Heart left ventricle (tissue), 16 donors: ENCODE measurements around the gene MOCS2. TPM values are rescaled to one million over a fixed set of nuclear protein-coding genes. Genes with fewer than 3 reads are reported as not detected.
"Not testable (repeated sequence)": the region's sequence is repeated elsewhere in the genome, so short reads cannot be mapped to it uniquely, and the experiment has no call there.

ENCODE experiments used
- ATAC-seq, 4 donors: fragments of 200-7000 bp; cut with Tn5 transposase; one replicate each; pipeline ENCODE4 v1.9.1; 2020 to 2022; ENCODE audit warnings: moderate library complexity in 4 of 4, mild to moderate bottlenecking in 3 of 4, moderate number of reproducible peaks in 1 of 4
- DNase-seq, 5 donors: peaks; one replicate each; pipeline ENCODE4 v3.0.0-alpha.2; 2020
- H3K27ac ChIP-seq, 12 donors: fragments of 200-600 bp; sonication (generic) in 4 of 12; one replicate each; pipeline versions ENCODE4 v1.5.0 to v1.8.0; 2016 to 2022; ENCODE audit warnings: mild to moderate bottlenecking in 2 of 12
- H3K27me3 ChIP-seq, 9 donors: fragments of 200-600 bp; sonication (generic) in 2 of 9; one replicate each; pipeline versions ENCODE4 v1.5.1 to v1.8.0; 2016 to 2022; ENCODE audit warnings: mild to moderate bottlenecking in 3 of 9
- H3K36me3 ChIP-seq, 9 donors: fragments of 200-600 bp; sonication (generic) in 2 of 9; one replicate each; pipeline versions ENCODE4 v1.5.0 to v1.8.0; 2018 to 2022; ENCODE audit warnings: mild to moderate bottlenecking in 2 of 9
- H3K4me1 ChIP-seq, 12 donors: fragments of 200-600 bp; sonication (generic) in 4 of 12; one replicate each; pipeline versions ENCODE4 v1.5.0 to v1.8.0; 2016 to 2022; ENCODE audit warnings: mild to moderate bottlenecking in 3 of 12
- H3K4me3 ChIP-seq, 12 donors: fragments of 200-600 bp; sonication (generic) in 4 of 12; one replicate each; pipeline versions ENCODE4 v1.5.0 to v1.8.0; 2017 to 2022; ENCODE audit warnings: mild to moderate bottlenecking in 9 of 12, moderate library complexity in 4 of 12
- H3K9me3 ChIP-seq, 12 donors: fragments of 200-600 bp; sonication (generic) in 4 of 12; one replicate each; pipeline versions ENCODE4 v1.5.0 to v1.8.0; 2016 to 2022; ENCODE audit warnings: mild to moderate bottlenecking in 1 of 12
- POLR2A ChIP-seq, 2 donors: fragments of 450-650 bp; IDR thresholded peaks; one replicate each; pipeline ENCODE4 v1.6.1; 2017; ENCODE audit warnings: antibody characterized with exemption in 2 of 2, mild to moderate bottlenecking in 2 of 2, moderate library complexity in 2 of 2
- WGBS, 4 donors: extraction: QIAGEN DNeasy Blood & Tissue Kit in 2 of 4; methylation state at CpG; one replicate each; pipeline versions ENCODE4 v1.1.5 to v1.1.7; 2013 to 2018; 5-methylcytosine and 5-hydroxymethylcytosine counted together
- intact Hi-C, 10 donors: fragments of 100-400 bp; cut with DNase I; formaldehyde crosslinking; loops; one replicate each; pipeline versions ENCODE4 v1.11.1 to v1.14.2; 2022
- polyA plus RNA-seq, 2 donors: library from polyadenylated mRNA; stranded (reverse); fragments of 200-250 nt; gene quantifications; one replicate each; pipeline ENCODE4 v1.2.3, GENCODE V29; 2013
- total RNA-seq, 9 donors: library from RNA; depleted of rRNA in 2 of 9; stranded (reverse); fragments of >200 nt in 2 of 9; fragmentation: NEBNext Ultra II Directional in 3 of 9; extraction: Animal tissue kit (Norgen Biotek cat#: 25700) in 3 of 9; gene quantifications; one replicate each; pipeline versions ENCODE4 v1.1.0 to v1.2.4, GENCODE V29; 2016 to 2023
- TF ChIP-seq, protein P1 (sequence below), 12 donors: fragments of 200-600 bp; sonication (generic) in 4 of 12; IDR thresholded peaks; one replicate each; pipeline versions ENCODE4 v1.5.0 to v1.8.0; 2018 to 2022; ENCODE audit warnings: antibody characterized with exemption in 12 of 12, mild to moderate bottlenecking in 5 of 12
- donor health status: ischemic (EF 13 %, LVEDD 7.1; RV severe dilation, severe dysfunction).
- donor health status: healthy with polysubstance abuse.
- donor health status: DM: no; HTN: yes; CAD: no.
- donor health status: DM: no; HTN: no; CAD: no.
- donor health status: ischemic (EF 25% LVEDD 6.9; RV normal size, moderate dysfunction).
- donor health status: ischemic (EF 25% LVEDD 5.7; RV mildly dilated, moderate dysfunction).
- donor health status: healthy.
- donor health status: DM: yes; HTN: yes; CAD: no.
- donor health status: ischemic (EF 35%, LVEDD 5.7; RV mildly dilated, moderate dysfunction).
- donor health status: nonischemic (EF 11% LVEDD 7.7; RV severe dilation, severe dysfunction).
- donor health status: DM: yes; HTN: yes; CAD: no.
- donor health status: PGD.
- donor health status: ischemic (EF 29% LVEDD 5.4; RV normal size, mild dysfunction).
- donor health status: nonischemic (EF 23%, LVEDD 6.1; RV moderate dilation, normal function).

The MOCS2 gene
- total and polyA plus RNA-seq, 11 donors: 59.5 to 153 (median 75.2) TPM

GRCh38 chr5:53114988-53115387 lies 5.4 kb upstream of the MOCS2 start:
- ATAC-seq (no peak), DNase-seq (no peak)
- intact Hi-C loops: no loop called here
- TF ChIP-seq, protein P1, sequence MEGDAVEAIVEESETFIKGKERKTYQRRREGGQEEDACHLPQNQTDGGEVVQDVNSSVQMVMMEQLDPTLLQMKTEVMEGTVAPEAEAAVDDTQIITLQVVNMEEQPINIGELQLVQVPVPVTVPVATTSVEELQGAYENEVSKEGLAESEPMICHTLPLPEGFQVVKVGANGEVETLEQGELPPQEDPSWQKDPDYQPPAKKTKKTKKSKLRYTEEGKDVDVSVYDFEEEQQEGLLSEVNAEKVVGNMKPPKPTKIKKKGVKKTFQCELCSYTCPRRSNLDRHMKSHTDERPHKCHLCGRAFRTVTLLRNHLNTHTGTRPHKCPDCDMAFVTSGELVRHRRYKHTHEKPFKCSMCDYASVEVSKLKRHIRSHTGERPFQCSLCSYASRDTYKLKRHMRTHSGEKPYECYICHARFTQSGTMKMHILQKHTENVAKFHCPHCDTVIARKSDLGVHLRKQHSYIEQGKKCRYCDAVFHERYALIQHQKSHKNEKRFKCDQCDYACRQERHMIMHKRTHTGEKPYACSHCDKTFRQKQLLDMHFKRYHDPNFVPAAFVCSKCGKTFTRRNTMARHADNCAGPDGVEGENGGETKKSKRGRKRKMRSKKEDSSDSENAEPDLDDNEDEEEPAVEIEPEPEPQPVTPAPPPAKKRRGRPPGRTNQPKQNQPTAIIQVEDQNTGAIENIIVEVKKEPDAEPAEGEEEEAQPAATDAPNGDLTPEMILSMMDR (IDR thresholded peaks at IDR 0.05): peak in 1 of 12 donors; percentile 12
- TF ChIP-seq POLR2A (IDR thresholded peaks at IDR 0.05): no peak
- Histone ChIP-seq H3K27ac (no peak overlapping the region), H3K27me3 (no peaks in the 10 kb centered on the region), H3K4me3 (no peak overlapping the region), H3K4me1 (peaks cover 0 to 10% (median 4%) of the 10 kb centered on the region in 12 donors), H3K9me3 (no peaks in the 10 kb centered on the region), H3K36me3 (peaks cover 0 to 2% (median 0%) of the 10 kb centered on the region in 9 donors)

- Histone ChIP-seq H3K4me1 (peaks cover 0 to 14% (median 6%) of the 10 kb centered on the region in 12 donors), H3K36me3 (peaks cover 0 to 2% (median 0%) of the 10 kb centered on the region in 9 donors), H3K27me3 (no peaks in the 10 kb centered on the region), H3K27ac (no peak overlapping the region), H3K4me3 (no peak overlapping the region), H3K9me3 (no peaks in the 10 kb centered on the region)
- TF ChIP-seq, protein P1 (IDR thresholded peaks at IDR 0.05): no peak
- TF ChIP-seq POLR2A (IDR thresholded peaks at IDR 0.05): no peak
- intact Hi-C loops: no loop called here
- DNase-seq (no peak), ATAC-seq (no peak)
- WGBS, 4 donors: 87 to 91% (median 88%) methylated on average over 7 to 9 of the region's 9 CpGs
These were observed 4.4 kb upstream of the MOCS2 start for GRCh38 chr5:53113947-53114346.

DNA sequence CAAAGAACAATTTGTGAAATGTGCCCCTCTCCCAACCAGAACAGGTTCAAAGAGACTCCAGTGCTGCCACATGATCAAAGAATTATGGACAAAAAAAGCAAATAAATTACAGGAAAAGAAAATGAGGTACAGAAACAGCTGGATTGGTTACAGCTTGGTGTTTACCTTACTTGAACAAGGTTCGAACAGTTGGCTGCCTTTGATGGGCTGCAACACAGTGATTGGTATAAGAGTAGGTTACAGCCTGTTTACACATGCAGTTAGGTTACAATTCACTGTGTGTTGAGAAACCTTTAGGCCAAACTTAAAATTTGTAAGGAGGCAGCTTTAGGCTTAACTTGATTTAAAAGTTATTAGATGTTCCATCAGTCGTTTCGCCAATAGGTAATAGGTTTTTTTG lies 3.4 kb upstream of the MOCS2 start:
- H3K4me3 ChIP-seq: no peak overlapping the region
- H3K36me3 ChIP-seq: peaks cover 0 to 2% (median 0%) of the 10 kb centered on the region in 9 donors
- H3K4me1 ChIP-seq: peaks cover 0 to 25% (median 11%) of the 10 kb centered on the region in 12 donors
- 93 to 97% (median 93%) methylated on average over 3 of the region's 3 CpGs for WGBS, 4 donors
- no peaks in the 10 kb centered on the region for H3K9me3 ChIP-seq
- intact Hi-C loops: no loop called here
- H3K27ac ChIP-seq: no peak overlapping the region
- no peaks in the 10 kb centered on the region for H3K27me3 ChIP-seq
- ATAC-seq (no peak), DNase-seq (no peak)
- TF ChIP-seq, protein P1 (IDR thresholded peaks at IDR 0.05): no peak

DNA sequence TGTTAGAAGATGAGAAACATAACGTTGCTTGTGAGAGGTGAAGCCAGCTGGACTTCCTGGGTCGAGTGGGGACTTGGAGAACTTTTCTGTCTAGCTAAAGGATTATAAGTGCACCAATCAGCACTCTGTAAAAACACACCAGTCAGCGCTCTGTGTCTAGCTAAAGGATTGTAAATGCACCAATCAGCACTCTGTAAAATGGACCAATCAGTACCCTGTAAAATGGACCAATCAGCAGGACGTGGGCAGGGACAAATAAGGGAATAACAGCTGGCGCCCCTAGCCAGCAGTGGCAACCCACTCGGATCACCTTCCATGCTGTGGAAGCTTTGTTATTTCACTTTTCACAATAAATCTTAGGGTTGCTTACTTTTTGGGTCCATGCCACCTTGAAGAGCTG lies 2.8 kb upstream of the MOCS2 start:
- ATAC-seq, H3K9me3 ChIP-seq, H3K4me3 ChIP-seq, DNase-seq, H3K27ac ChIP-seq, H3K36me3 ChIP-seq, H3K27me3 ChIP-seq, intact Hi-C loops: not testable (repeated sequence)
- WGBS, 4 donors: 93 to 95% (median 94%) methylated on average over 6 of the region's 6 CpGs
- H3K4me1 ChIP-seq: peaks cover 0 to 29% (median 15%) of the 10 kb centered on the region in 12 donors

DNA sequence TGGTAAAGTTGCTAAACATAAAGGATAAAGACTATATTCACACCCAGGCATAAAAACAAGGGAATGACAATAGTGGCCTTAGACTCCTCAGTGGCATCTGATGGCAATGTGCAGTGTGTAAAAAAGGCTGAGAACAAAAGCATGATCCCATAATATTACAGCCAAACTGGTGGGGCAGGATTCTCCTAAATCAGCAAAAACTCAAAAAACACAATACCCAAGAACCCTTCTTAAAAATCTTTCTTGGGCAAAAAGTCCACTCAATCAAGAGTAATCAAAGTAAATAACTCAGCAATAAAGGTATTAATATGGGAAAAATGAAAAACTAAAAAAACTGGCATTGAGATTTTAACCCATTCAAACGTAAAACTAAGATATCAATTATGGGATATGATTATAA lies 1.6 kb upstream of the MOCS2 start:
- Histone ChIP-seq H3K4me1 (peaks cover 0 to 29% (median 15%) of the 10 kb centered on the region in 12 donors), H3K36me3 (peaks cover 0 to 14% (median 6%) of the 10 kb centered on the region in 9 donors), H3K9me3 (no peaks in the 10 kb centered on the region), H3K4me3 (no peak overlapping the region), H3K27me3 (no peaks in the 10 kb centered on the region), H3K27ac (no peak overlapping the region)
- WGBS, 4 donors: 93 to 99% (median 96%) methylated on average over 1 of the region's 1 CpG
- DNase-seq: no peak
- TF ChIP-seq, protein P1 (IDR thresholded peaks at IDR 0.05): no peak
- no peak for TF ChIP-seq POLR2A (IDR thresholded peaks at IDR 0.05)
- ATAC-seq: no peak
- intact Hi-C loops: no loop called here
